IMR-90 (cell line): ENCODE data around the gene TSNAXIP1. TPM values are rescaled to one million over a fixed set of nuclear protein-coding genes. Genes with fewer than 3 reads are reported as not detected.

Source experiments
- ATAC-seq: fragments of 200-7000 bp; cut with Tn5 transposase; 2 replicates; pipeline ENCODE4 v1.9.1; 2020; ENCODE audit warnings: low read depth, mild to moderate bottlenecking, moderate library complexity
- BruUV-seq: library from RNA; stranded (reverse); fragments of 400-500 nt; replicated peaks from 2 replicates; lab custom pipeline; 2021; lab: Mats Ljungman, UMichigan
- CTCF ChIA-PET: fragments of 300-600 bp; formaldehyde crosslinking; extraction: SDS; loops from one replicate; lab custom pipeline; 2021; ENCODE audit warnings: antibody characterized with exemption; lab: Yijun Ruan, JAX
- POLR2A ChIA-PET: fragments of 300-600 bp; sonication (Branson Sonifier 250); formaldehyde crosslinking; loops from one replicate; lab custom pipeline; 2022; ENCODE audit warnings: antibody characterized with exemption; ENCODE audit not compliant: unreplicated experiment; lab: Charles Lee
- DNase-seq: peaks from one replicate; pipeline ENCODE4 v3.0.0; 2013
- H2AFZ ChIP-seq: replicated peaks from 2 replicates; pipeline ENCODE3; 2013; ENCODE audit warnings: low read length, mild to moderate bottlenecking; ENCODE audit not compliant: poor library complexity
- H2AK5ac ChIP-seq: 2 replicates; pipeline ENCODE4 v1.6.1; 2013; ENCODE audit warnings: low read depth, low read length, inconsistent platforms
- H2AK9ac ChIP-seq: replicated peaks from 2 replicates; pipeline ENCODE3; 2013; ENCODE audit warnings: mild to moderate bottlenecking, low read depth, low read length, moderate library complexity; ENCODE audit not compliant: poor library complexity
- H2BK120ac ChIP-seq: 2 replicates; pipeline ENCODE4 v1.6.1; 2013; ENCODE audit warnings: low read depth, low read length, inconsistent platforms
- H2BK15ac ChIP-seq: 3 replicates; pipeline ENCODE4 v1.6.1; 2013; ENCODE audit warnings: low read depth, low read length, inconsistent platforms
- H2BK20ac ChIP-seq: 2 replicates; pipeline ENCODE4 v1.6.1; 2013; ENCODE audit warnings: low read depth, mild to moderate bottlenecking, inconsistent platforms, low read length, moderate library complexity
- H2BK5ac ChIP-seq: 2 replicates; pipeline ENCODE4 v1.6.1; 2013; ENCODE audit warnings: mild to moderate bottlenecking, low read depth, low read length, inconsistent platforms; ENCODE audit not compliant: poor library complexity, severe bottlenecking
- H3K14ac ChIP-seq: replicated peaks from 2 replicates; pipeline ENCODE4 v1.6.1; 2013; ENCODE audit warnings: low read depth, low read length, inconsistent platforms
- H3K18ac ChIP-seq: 2 replicates; pipeline ENCODE4 v1.6.1; 2013; ENCODE audit warnings: low read depth, low read length, control low read depth
- H3K23ac ChIP-seq: 2 replicates; pipeline ENCODE4 v1.6.1; 2013; ENCODE audit warnings: low read depth, low read length, inconsistent platforms
- H3K27ac ChIP-seq: 2 replicates; pipeline ENCODE4 v1.5.1; 2013; ENCODE audit warnings: mild to moderate bottlenecking, control low read depth, low read length; ENCODE audit not compliant: insufficient read depth
- H3K27me3 ChIP-seq: 2 replicates; pipeline ENCODE4 v1.6.1; 2013; ENCODE audit warnings: low read length; ENCODE audit not compliant: control insufficient read depth, insufficient read depth
- H3K36me3 ChIP-seq: 2 replicates; pipeline ENCODE4 v1.6.1; 2013; ENCODE audit warnings: low read length, mixed read lengths; ENCODE audit not compliant: control insufficient read depth, insufficient read depth
- H3K4ac ChIP-seq: 2 replicates; pipeline ENCODE4 v1.6.1; 2013; ENCODE audit warnings: low read depth, low read length, inconsistent platforms
- H3K4me1 ChIP-seq: 2 replicates; pipeline ENCODE4 v1.6.1; 2013; ENCODE audit warnings: low read length, mixed read lengths; ENCODE audit not compliant: control insufficient read depth, insufficient read depth
- H3K4me2 ChIP-seq: 2 replicates; pipeline ENCODE4 v1.6.1; 2013; ENCODE audit warnings: low read depth, mild to moderate bottlenecking, control low read depth, low read length, moderate library complexity
- H3K4me3 ChIP-seq: 2 replicates; pipeline ENCODE4 v1.5.1; 2013; ENCODE audit warnings: low read depth, mild to moderate bottlenecking, control low read depth, low read length, moderate library complexity; ENCODE audit not compliant: insufficient read depth
- H3K56ac ChIP-seq: 2 replicates; pipeline ENCODE4 v1.6.1; 2013; ENCODE audit warnings: low read length, inconsistent platforms; ENCODE audit not compliant: insufficient read depth; ENCODE audit errors: extremely low read depth
- H3K79me1 ChIP-seq, 2 experiments: 2 replicates each; pipeline ENCODE4 v1.6.1; 2013; ENCODE audit warnings: low read length in 2 of 2, inconsistent platforms in 1 of 2, low read depth in 1 of 2
- H3K9ac ChIP-seq: 2 replicates; pipeline ENCODE4 v1.6.1; 2013; ENCODE audit warnings: low read depth, low read length, control low read depth
- H3K9me1 ChIP-seq: 2 replicates; pipeline ENCODE4 v1.6.1; 2013; ENCODE audit warnings: low read length, inconsistent platforms; ENCODE audit not compliant: insufficient read depth
- H3K9me3 ChIP-seq: 2 replicates; pipeline ENCODE4 v1.6.1; 2013; ENCODE audit warnings: low read length; ENCODE audit not compliant: control insufficient read depth, insufficient read depth
- H4K20me1 ChIP-seq: 2 replicates; pipeline ENCODE4 v1.6.1; 2013; ENCODE audit warnings: low read length, inconsistent platforms; ENCODE audit not compliant: insufficient read depth
- H4K5ac ChIP-seq: 2 replicates; pipeline ENCODE4 v1.6.1; 2013; ENCODE audit warnings: mild to moderate bottlenecking, low read depth, low read length, control low read depth
- H4K8ac ChIP-seq, 2 experiments: 2 replicates each; pipeline ENCODE4 v1.6.1; 2013; ENCODE audit warnings: low read depth in 2 of 2, low read length in 2 of 2, control low read depth in 1 of 2, inconsistent platforms in 1 of 2
- H4K91ac ChIP-seq: 2 replicates; pipeline ENCODE4 v1.6.1; 2013; ENCODE audit warnings: low read depth, low read length, inconsistent platforms; ENCODE audit not compliant: insufficient read depth
- BHLHE40 ChIP-seq: fragments of 150-350 bp; IDR thresholded peaks from 2 replicates; pipeline ENCODE4 v1.6.1; 2016; ENCODE audit warnings: mild to moderate bottlenecking, low read depth, low read length
- CEBPB ChIP-seq: IDR thresholded peaks from 2 replicates; pipeline ENCODE4 v1.6.1; 2012; ENCODE audit warnings: low read depth, low read length, improper control_type of control experiment
- CHD1 ChIP-seq: IDR thresholded peaks from 2 replicates; pipeline ENCODE4 v1.6.1; 2012; ENCODE audit warnings: low read depth, low read length, improper control_type of control experiment
- ELK1 ChIP-seq: fragments of 150-350 bp; IDR thresholded peaks from 2 replicates; pipeline ENCODE4 v1.6.1; 2016; ENCODE audit warnings: low read depth, mild to moderate bottlenecking, low read length, moderate library complexity, borderline replicate concordance
- FOS ChIP-seq: fragments of 150-350 bp; IDR thresholded peaks from 2 replicates; pipeline ENCODE4 v1.6.1; 2016; ENCODE audit warnings: low read depth, low read length
- MAFK ChIP-seq: IDR thresholded peaks from 2 replicates; pipeline ENCODE4 v1.6.1; 2012; ENCODE audit warnings: low read depth, low read length, improper control_type of control experiment
- MAZ ChIP-seq: IDR thresholded peaks from 2 replicates; pipeline ENCODE4 v1.6.1; 2012; ENCODE audit warnings: low read depth, mild to moderate bottlenecking, low read length, improper control_type of control experiment, moderate library complexity, borderline replicate concordance
- MXI1 ChIP-seq: IDR thresholded peaks from 2 replicates; pipeline ENCODE4 v1.6.1; 2012; ENCODE audit warnings: low read depth, mild to moderate bottlenecking, low read length, moderate library complexity, borderline replicate concordance
- NFE2L2 ChIP-seq: fragments of 150-350 bp; IDR thresholded peaks from 2 replicates; pipeline ENCODE4 v1.6.1; 2016; ENCODE audit warnings: low read depth, mild to moderate bottlenecking, low read length
- POLR2A ChIP-seq: IDR thresholded peaks from 2 replicates; pipeline ENCODE4 v1.6.1; 2012; ENCODE audit warnings: mild to moderate bottlenecking, low read depth, low read length
- RAD21 ChIP-seq: IDR thresholded peaks from 2 replicates; pipeline ENCODE4 v1.6.1; 2012; ENCODE audit warnings: low read length, improper control_type of control experiment
- RCOR1 ChIP-seq: IDR thresholded peaks from 2 replicates; pipeline ENCODE4 v1.6.1; 2012; ENCODE audit warnings: mild to moderate bottlenecking, low read length, improper control_type of control experiment; ENCODE audit not compliant: insufficient replicate concordance
- RFX5 ChIP-seq: IDR thresholded peaks from 2 replicates; pipeline ENCODE4 v1.8.0; 2012; ENCODE audit warnings: low read depth, mild to moderate bottlenecking, low read length, moderate library complexity
- SMC3 ChIP-seq: fragments of 150-350 bp; IDR thresholded peaks from 2 replicates; pipeline ENCODE4 v1.6.1; 2016; ENCODE audit warnings: low read depth, mild to moderate bottlenecking, antibody characterized with exemption, low read length, moderate library complexity
- USF2 ChIP-seq: fragments of 150-350 bp; IDR thresholded peaks from 2 replicates; pipeline ENCODE4 v1.6.1; 2017; ENCODE audit warnings: mild to moderate bottlenecking, antibody characterized with exemption, low read length, low read depth
- dilution Hi-C: fragments of 300-500 bp; cut with HindIII; formaldehyde crosslinking; loops from one replicate; pipeline ENCODE4 v1.14.3; 2018; ENCODE audit warnings: low sequenced_read_pairs; ENCODE audit not compliant: unreplicated experiment
- in situ Hi-C: fragments of 300-500 bp; cut with MboI; formaldehyde crosslinking; loops from 3 replicates; pipeline ENCODE4 v1.14.3; 2019; ENCODE audit warnings: low sequenced_read_pairs, inconsistent platforms, mixed read lengths
- intact Hi-C: fragments of 100-400 bp; cut with micrococcal nuclease; formaldehyde crosslinking; loops from 2 replicates; pipeline ENCODE4 v1.10.0; 2022
- polyA plus RNA-seq, 3 experiments: library from polyadenylated mRNA; depleted of rRNA; stranded (reverse); fragments of >200 nt; gene quantifications; 2 replicates each; pipeline ENCODE4 v1.2.3, GENCODE V29; 2012; ENCODE audit warnings: low replicate concordance in 1 of 3
- total RNA-seq: library from RNA; depleted of rRNA; stranded (reverse); fragments of >200 nt; gene quantifications from 2 replicates; pipeline ENCODE4 v1.2.3, GENCODE V29; 2012

TSNAXIP1 gene
- total and polyA plus RNA-seq, 2 of the 4 experiments (the other 2 are of a cell fraction), result 0.72 to 1.4 TPM

GRCh38 chr16:67782567-67783352 lies 23.9 kb upstream of the TSNAXIP1 start (continued):
- no peak for TF ChIP-seq RFX5

GRCh38 chr16:67783353-67783725 lies 23.4 kb upstream of the TSNAXIP1 start:
- no peak overlapping the region for H2BK20ac ChIP-seq
- no peaks in the 10 kb centered on the region for H3K4me1 ChIP-seq
- no peak overlapping the region for H2AFZ ChIP-seq
- no peak for DNase-seq
- ChIA-PET CTCF (no interaction called here), POLR2A (no interaction called here)
- ATAC-seq, result no peak
- dilution Hi-C loops, result no loop called here
- peaks cover 25 to 66% of the 10 kb centered on the region in 2 experiments for H3K79me1 ChIP-seq
- BruUV-seq, result no TSS peak
- peaks cover 2% of the 10 kb centered on the region; the same call in 1 of the 2 replicates for H3K36me3 ChIP-seq
- H3K56ac ChIP-seq, result no peak overlapping the region
- no peak overlapping the region for H3K4me2 ChIP-seq
- H3K27ac ChIP-seq, result no peak overlapping the region
- H2AK9ac ChIP-seq, result no peak overlapping the region
- no peaks in the 10 kb centered on the region for H3K27me3 ChIP-seq
- H3K14ac ChIP-seq, result no peak overlapping the region
- no peak overlapping the region for H4K91ac ChIP-seq
- no peak overlapping the region for H3K4me3 ChIP-seq
- H3K23ac ChIP-seq, result no peak overlapping the region
- intact Hi-C loops, result no loop called here
- H3K9me1 ChIP-seq, result peaks cover 12% of the 10 kb centered on the region; the same call in 1 of the 2 replicates
- no peak overlapping the region for H2AK5ac ChIP-seq
- no peak overlapping the region for H4K8ac ChIP-seq
- H3K9me3 ChIP-seq, result no peaks in the 10 kb centered on the region
- H2BK120ac ChIP-seq, result no peak overlapping the region
- no peak overlapping the region for H3K18ac ChIP-seq
- no peak overlapping the region for H4K5ac ChIP-seq
- no peak overlapping the region for H3K4ac ChIP-seq
- H3K9ac ChIP-seq, result no peak overlapping the region
- peaks cover 22% of the 10 kb centered on the region; the same call in 1 of the 2 replicates for H4K20me1 ChIP-seq
- no peak overlapping the region for H2BK5ac ChIP-seq
- in situ Hi-C loops, result no loop called here
- H2BK15ac ChIP-seq, result no peak overlapping the region
- no peak for TF ChIP-seq POLR2A
- no peak for TF ChIP-seq CEBPB
- TF ChIP-seq SMC3, result no peak
- no peak for TF ChIP-seq FOS
- TF ChIP-seq MAFK, result no peak
- no peak for TF ChIP-seq RFX5
- no peak for TF ChIP-seq CHD1
- no peak for TF ChIP-seq MXI1
- no peak for TF ChIP-seq NFE2L2
- no peak for TF ChIP-seq MAZ
- TF ChIP-seq BHLHE40, result no peak
- TF ChIP-seq ELK1, result no peak
- no peak for TF ChIP-seq USF2
- no peak for TF ChIP-seq RCOR1
- no peak for TF ChIP-seq RAD21
